Testis (tissue), 2 donors: ENCODE data around the gene AKAP8L.

Source experiments
- CTCF ChIP-seq, 3 experiments: fragments of 450-650 bp in 2 of 3; fragments of 200-600 bp in 1 of 3; sonication (generic) in 1 of 3; IDR thresholded peaks; one replicate each; pipeline ENCODE4 v1.5.1; 2016 to 2019; ENCODE audit warnings: antibody characterized with exemption in 3 of 3, mild to moderate bottlenecking in 2 of 3, moderate library complexity in 1 of 3
- POLR2A ChIP-seq: fragments of 450-650 bp; IDR thresholded peaks from one replicate; pipeline ENCODE4 v1.6.1; 2017; ENCODE audit warnings: antibody characterized with exemption, mild to moderate bottlenecking, moderate library complexity

GRCh38 chr19:15378534-15379082, 40.2 kb downstream of the AKAP8L start:
- TF ChIP-seq CTCF (IDR thresholded peaks at IDR 0.05) (no peak), POLR2A (no peak)
